Mesenchymal stem cell (in vitro differentiated cells and primary cell): ENCODE results near the gene PRKAB2.

Source experiments
- DNase-seq: peaks from one replicate; pipeline ENCODE4 v3.0.0-alpha.2; 2013
- H2AFZ ChIP-seq: one replicate; pipeline ENCODE4 v1.6.1; 2013; ENCODE audit warnings: low read depth, mild to moderate bottlenecking, control low read depth, inconsistent platforms, low read length, moderate library complexity
- H2AK5ac ChIP-seq: 2 replicates; pipeline ENCODE4 v1.6.1; 2013; ENCODE audit warnings: low read length, moderate library complexity, mild to moderate bottlenecking, inconsistent platforms; ENCODE audit not compliant: severe bottlenecking
- H2BK120ac ChIP-seq: one replicate; pipeline ENCODE4 v1.6.1; 2013; ENCODE audit warnings: low read depth, mild to moderate bottlenecking, inconsistent platforms, low read length, moderate library complexity
- H2BK12ac ChIP-seq, 2 experiments: one replicate each; pipeline ENCODE4 v1.6.1; 2013; ENCODE audit warnings: inconsistent platforms in 2 of 2, low read length in 2 of 2, mild to moderate bottlenecking in 2 of 2, moderate library complexity in 2 of 2, control low read depth in 1 of 2
- H2BK15ac ChIP-seq: one replicate; pipeline ENCODE4 v1.6.1; 2013; ENCODE audit warnings: mild to moderate bottlenecking, low read depth, inconsistent platforms; ENCODE audit not compliant: poor library complexity, severe bottlenecking
- H2BK5ac ChIP-seq: 2 replicates; pipeline ENCODE4 v1.6.1; 2013; ENCODE audit warnings: low read depth, mild to moderate bottlenecking, low read length, control low read depth, inconsistent platforms; ENCODE audit not compliant: poor library complexity, severe bottlenecking
- H3K14ac ChIP-seq, 2 experiments: one replicate each; pipeline ENCODE4 v1.6.1; 2013; ENCODE audit warnings: inconsistent platforms in 2 of 2, low read length in 2 of 2, control low read depth in 1 of 2, mild to moderate bottlenecking in 1 of 2, moderate library complexity in 1 of 2
- H3K18ac ChIP-seq, 2 experiments: one replicate each; pipeline ENCODE4 v1.6.1; 2013; ENCODE audit warnings: inconsistent platforms in 2 of 2, low read length in 2 of 2, control low read depth in 1 of 2, low read depth in 1 of 2, mild to moderate bottlenecking in 1 of 2
- H3K23ac ChIP-seq, 2 experiments: one replicate each; pipeline ENCODE4 v1.6.1; 2013; ENCODE audit warnings: inconsistent platforms in 2 of 2, low read length in 2 of 2, mild to moderate bottlenecking in 2 of 2, moderate library complexity in 2 of 2, control low read depth in 1 of 2
- H3K27ac ChIP-seq: 2 replicates; pipeline ENCODE4 v1.5.1; 2013; ENCODE audit warnings: mild to moderate bottlenecking, moderate library complexity, low read length, control low read depth, inconsistent platforms; ENCODE audit not compliant: poor library complexity, severe bottlenecking
- H3K27me3 ChIP-seq, 2 experiments: 2 replicates each; pipeline versions ENCODE4 v1.6.1 to v1.7.0; 2013; ENCODE audit warnings: low read length in 2 of 2, mild to moderate bottlenecking in 2 of 2, moderate library complexity in 2 of 2, control low read depth in 1 of 2, inconsistent platforms in 1 of 2; ENCODE audit not compliant: control insufficient read depth in 1 of 2, insufficient read depth in 1 of 2
- H3K36me3 ChIP-seq, 2 experiments: 2 replicates each; pipeline versions ENCODE4 v1.6.1 to v1.7.0; 2013; ENCODE audit warnings: low read length in 2 of 2, control low read depth in 1 of 2, inconsistent platforms in 1 of 2, low read depth in 1 of 2, mild to moderate bottlenecking in 1 of 2; ENCODE audit not compliant: insufficient read depth in 2 of 2, control insufficient read depth in 1 of 2
- H3K4ac ChIP-seq, 2 experiments: one replicate each; pipeline ENCODE4 v1.6.1; 2013; ENCODE audit warnings: inconsistent platforms in 2 of 2, low read length in 2 of 2, mild to moderate bottlenecking in 2 of 2, moderate library complexity in 2 of 2, control low read depth in 1 of 2, low read depth in 1 of 2
- H3K4me1 ChIP-seq: 2 replicates; pipeline ENCODE4 v1.6.1; 2013; ENCODE audit warnings: low read depth, low read length, control low read depth; ENCODE audit not compliant: control insufficient read depth, insufficient read depth
- H3K4me2 ChIP-seq: 2 replicates; pipeline ENCODE4 v1.6.1; 2013; ENCODE audit warnings: low read length, mild to moderate bottlenecking, inconsistent platforms; ENCODE audit not compliant: poor library complexity, severe bottlenecking
- H3K4me3 ChIP-seq, 2 experiments: 2 replicates each; pipeline versions ENCODE4 v1.5.1 to v1.7.0; 2013; ENCODE audit warnings: low read length in 2 of 2, mild to moderate bottlenecking in 2 of 2, control low read depth in 1 of 2, low read depth in 1 of 2; ENCODE audit not compliant: insufficient read depth in 1 of 2
- H3K79me1 ChIP-seq: replicated peaks from 2 replicates; pipeline ENCODE4 v1.6.1; 2013; ENCODE audit warnings: mild to moderate bottlenecking, control low read depth, low read length, inconsistent platforms; ENCODE audit not compliant: poor library complexity, severe bottlenecking
- H3K9ac ChIP-seq: 2 replicates; pipeline ENCODE4 v1.7.0; 2013; ENCODE audit warnings: mild to moderate bottlenecking, low read length, moderate library complexity
- H3K9me3 ChIP-seq: 2 replicates; pipeline ENCODE4 v1.7.0; 2013; ENCODE audit warnings: mild to moderate bottlenecking, low read length; ENCODE audit not compliant: control insufficient read depth
- H4K8ac ChIP-seq: one replicate; pipeline ENCODE4 v1.6.1; 2013; ENCODE audit warnings: inconsistent platforms, mild to moderate bottlenecking, low read length, moderate library complexity
- H4K91ac ChIP-seq: one replicate; pipeline ENCODE4 v1.6.1; 2013; ENCODE audit warnings: mild to moderate bottlenecking, low read length, inconsistent platforms
- WGBS: methylation state at CpG from one replicate; pipeline ENCODE4 v1.1.7; 2013; ENCODE audit warnings: mixed read lengths; 5-methylcytosine and 5-hydroxymethylcytosine counted together

PRKAB2 gene

GRCh38 chr1:147177611-147178380 is 5.5 kb upstream of the PRKAB2 start:
- H3K36me3 ChIP-seq: peaks cover 3 to 9% of the 10 kb centered on the region in 2 experiments
- no peak overlapping the region for H2BK15ac ChIP-seq
- DNase-seq: peak; percentile 10
- no peak overlapping the region for H3K4ac ChIP-seq
- peak overlapping the region in 1 of 2 experiments; percentile 69 for H3K4me3 ChIP-seq
- H3K79me1 ChIP-seq: peaks cover 4% of the 10 kb centered on the region
- WGBS: 94% methylated on average over 35 of the region's 36 CpGs
- H2BK12ac ChIP-seq: no peak overlapping the region
- no peak overlapping the region for H3K18ac ChIP-seq
- H3K4me1 ChIP-seq: no peaks in the 10 kb centered on the region
- H3K27me3 ChIP-seq: no peaks in the 10 kb centered on the region
- H3K4me2 ChIP-seq: no peak overlapping the region
- H3K9me3 ChIP-seq: no peaks in the 10 kb centered on the region
- H2AFZ ChIP-seq: no peak overlapping the region
- no peak overlapping the region for H2BK5ac ChIP-seq
- no peak overlapping the region for H3K27ac ChIP-seq
- no peak overlapping the region for H4K8ac ChIP-seq
- H3K14ac ChIP-seq: peak overlapping the region in 1 of 2 experiments; percentile 71
- H2BK120ac ChIP-seq: no peak overlapping the region
- H3K9ac ChIP-seq: peak overlapping the region; percentile 76
- H3K23ac ChIP-seq: no peak overlapping the region
- no peak overlapping the region for H4K91ac ChIP-seq
- H2AK5ac ChIP-seq: no peak overlapping the region

GRCh38 chr1:147171399-147172167 is 687 bp downstream of the PRKAB2 start:
- Histone ChIP-seq H3K4me1 (peaks cover 9% of the 10 kb centered on the region), H3K27ac (no peak overlapping the region), H3K4ac (peak overlapping the region; percentile 33 to 58), H3K9me3 (no peaks in the 10 kb centered on the region), H2BK12ac (no peak overlapping the region), H3K4me3 (peak overlapping the region; percentile 90 to 97), H3K14ac (peak overlapping the region in 1 of 2 experiments; percentile 46), H2AFZ (peak overlapping the region; percentile 11), H3K36me3 (peaks cover 0 to 11% of the 10 kb centered on the region in 2 experiments), H2AK5ac (no peak overlapping the region), H4K8ac (peak overlapping the region; percentile 78), H4K91ac (peak overlapping the region; percentile 88), H3K27me3 (no peaks in the 10 kb centered on the region), H2BK15ac (peak overlapping the region; percentile 93), H3K18ac (peak overlapping the region; percentile 63 to 97), H3K23ac (peak overlapping the region; percentile 1 to 96), H3K9ac (peak overlapping the region; percentile 96), H3K4me2 (peak overlapping the region; percentile 94), H2BK5ac (no peak overlapping the region), H3K79me1 (peaks cover 16% of the 10 kb centered on the region), H2BK120ac (peak overlapping the region; percentile 66)
- peak; percentile 31 for DNase-seq
- 0% methylated on average over 32 of the region's 32 CpGs for WGBS

DNA sequence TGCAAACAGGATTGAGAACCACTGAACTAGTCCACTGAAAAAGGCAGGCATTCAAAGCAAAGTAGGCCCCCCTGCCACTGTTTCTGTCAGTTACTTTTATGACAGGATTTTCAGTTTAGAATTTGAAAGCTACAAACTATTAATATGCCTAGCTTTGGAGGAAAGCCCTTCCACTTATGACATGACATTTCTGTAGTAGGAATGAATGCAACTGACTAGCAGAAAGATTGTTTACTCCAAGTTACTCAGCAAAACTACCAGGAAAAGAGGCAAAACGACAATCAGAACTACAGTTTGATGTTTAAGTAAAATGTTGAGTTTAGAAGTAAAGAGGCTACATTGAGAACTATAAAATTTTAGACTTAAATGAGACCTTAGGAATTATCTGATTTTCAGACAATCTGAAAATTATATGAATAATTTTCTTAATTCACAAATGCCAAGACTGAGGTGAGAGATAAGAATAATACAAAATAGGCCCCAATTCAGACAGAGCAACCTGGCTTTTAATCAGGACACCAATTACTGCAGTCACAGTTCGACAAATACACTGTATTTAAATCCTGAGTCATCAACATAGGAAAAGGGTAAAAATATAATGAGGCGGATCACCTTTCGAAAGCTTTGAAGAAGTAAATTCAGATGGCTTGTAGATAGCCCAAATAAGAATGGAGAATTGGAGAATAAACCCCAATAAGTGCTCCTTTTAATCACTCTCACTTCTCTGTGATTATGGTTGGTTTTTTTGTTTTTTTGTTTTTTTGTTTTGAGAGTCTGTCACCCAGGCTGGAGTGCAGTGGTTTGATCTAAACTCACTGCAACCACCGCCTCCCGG is 2.2 kb downstream of the PRKAB2 start:
- Histone ChIP-seq H4K91ac (no peak overlapping the region), H3K9ac (peak overlapping the region; percentile 96), H3K4me2 (no peak overlapping the region), H3K4me3 (peak overlapping the region in 1 of 2 experiments; percentile 97), H3K23ac (no peak overlapping the region), H2AK5ac (no peak overlapping the region), H3K27ac (no peak overlapping the region), H2BK5ac (no peak overlapping the region), H3K27me3 (no peaks in the 10 kb centered on the region), H3K4ac (no peak overlapping the region), H2BK120ac (no peak overlapping the region), H4K8ac (no peak overlapping the region), H3K14ac (no peak overlapping the region), H2BK15ac (no peak overlapping the region), H3K79me1 (peaks cover 20% of the 10 kb centered on the region), H3K9me3 (no peaks in the 10 kb centered on the region), H2BK12ac (no peak overlapping the region), H3K36me3 (peaks cover 0 to 22% of the 10 kb centered on the region in 2 experiments), H3K4me1 (peaks cover 9% of the 10 kb centered on the region), H3K18ac (no peak overlapping the region), H2AFZ (no peak overlapping the region)
- peak; percentile 31 for DNase-seq
- 89% methylated on average over 4 of the region's 6 CpGs for WGBS
